ENCODE results near the gene IL1RAPL1.

The IL1RAPL1 gene

DNA sequence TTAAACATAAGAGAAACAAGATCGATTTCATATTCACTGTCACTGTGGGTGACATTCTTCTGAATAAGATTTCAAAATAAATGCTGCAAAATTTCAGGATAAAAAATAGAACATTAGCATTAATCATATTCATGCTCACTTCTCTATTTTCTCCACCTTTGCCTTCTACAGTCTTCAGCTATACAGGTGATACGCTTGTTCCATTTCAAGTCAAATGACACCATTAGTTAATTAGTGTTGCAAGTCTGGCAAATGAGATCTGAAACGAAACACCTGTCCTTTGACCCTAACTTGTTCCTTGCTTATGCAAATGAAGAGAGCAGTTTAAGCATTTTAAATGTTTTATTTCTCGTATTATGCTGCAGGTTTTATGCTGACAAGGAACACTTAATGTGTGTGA lies 960.6 kb downstream of the IL1RAPL1 start:
- DNase-seq: no peak

DNA sequence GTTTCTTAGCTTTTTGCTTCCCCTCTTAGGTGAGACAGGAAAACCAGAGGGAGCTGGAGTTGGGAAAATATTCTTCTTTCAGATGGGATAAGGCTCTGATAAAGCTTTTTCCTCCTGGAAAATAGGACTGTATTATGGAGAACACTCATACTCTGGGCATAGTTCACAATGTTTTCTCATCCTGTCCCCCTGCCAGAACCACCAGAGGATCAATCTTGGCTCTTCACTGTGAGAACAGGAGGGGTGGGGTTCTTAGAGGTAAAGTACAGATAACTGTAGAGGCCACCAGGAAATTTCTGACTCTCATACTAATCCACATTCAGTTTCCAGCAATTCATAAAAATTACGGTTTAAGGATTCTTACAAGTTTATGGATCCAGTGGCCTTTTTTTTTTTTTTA lies 966.3 kb downstream of the IL1RAPL1 start:
- no peak for DNase-seq

DNA sequence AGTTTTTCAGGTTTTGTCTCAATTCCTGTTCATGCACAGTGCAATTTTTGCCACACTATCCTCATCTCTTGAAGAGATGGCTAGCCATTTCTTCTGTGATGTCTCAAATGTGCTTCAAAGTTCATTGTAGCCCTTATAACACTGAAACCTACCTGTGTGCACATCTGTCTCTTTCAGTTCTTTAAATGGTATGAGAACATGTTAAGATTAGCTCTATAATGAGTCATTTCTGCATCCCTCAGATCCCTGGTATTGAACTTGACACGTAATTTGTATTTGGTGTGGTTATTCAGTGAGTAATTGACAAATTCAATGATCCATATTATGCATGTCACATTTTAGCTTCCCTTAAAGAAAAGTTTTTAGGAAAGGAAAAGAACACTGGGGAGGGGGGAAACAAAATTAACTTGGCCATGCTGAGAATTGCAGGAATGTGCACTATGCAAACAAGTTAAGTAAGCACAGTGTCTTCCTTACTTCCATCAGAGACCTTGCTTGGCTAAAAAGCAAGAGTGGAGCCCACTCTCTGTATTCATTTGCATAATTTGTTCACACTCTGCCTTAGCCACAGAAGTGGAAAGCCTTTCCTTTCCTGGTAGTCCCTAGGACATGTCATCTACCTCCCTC lies 968.3 kb downstream of the IL1RAPL1 start:
- no peak for DNase-seq

DNA sequence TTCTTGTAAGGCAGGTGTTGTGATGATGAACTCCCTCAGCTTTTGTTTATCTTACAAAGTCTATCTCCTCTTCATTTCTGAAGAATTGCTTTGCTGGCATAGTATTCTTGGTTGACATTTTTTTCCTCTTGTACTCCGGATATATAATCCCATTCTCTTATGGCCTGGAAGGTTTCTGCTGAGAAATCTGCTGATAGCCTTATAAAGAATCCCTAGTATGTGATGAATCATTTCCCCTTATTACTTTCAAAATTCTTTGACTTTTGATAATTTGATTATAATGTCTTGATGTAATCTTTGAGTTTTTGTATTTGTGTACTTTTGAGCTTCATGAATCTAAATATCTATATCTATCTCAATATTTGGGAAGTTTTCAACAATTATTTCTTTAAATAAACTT lies 972.8 kb downstream of the IL1RAPL1 start:
- no peak for DNase-seq

DNA sequence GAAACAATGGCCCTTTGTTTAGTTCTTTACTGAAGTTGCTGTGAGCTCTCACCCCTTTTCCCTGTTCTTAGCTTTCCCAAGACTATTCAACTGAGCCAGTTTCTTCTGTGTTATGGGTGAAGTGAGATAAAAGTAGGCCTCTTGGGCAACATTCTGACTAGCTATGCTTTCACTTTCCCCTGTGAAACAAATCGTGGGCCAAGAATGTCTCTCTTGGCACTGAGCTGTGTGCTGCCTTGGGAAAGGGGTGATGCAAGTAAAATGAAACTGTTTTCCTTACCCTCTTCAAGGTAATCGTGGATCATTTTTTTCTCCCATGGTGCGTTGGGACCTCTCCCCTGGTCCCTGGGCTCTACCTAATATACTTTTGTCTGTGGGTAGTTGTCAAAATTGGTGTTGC lies 974.2 kb downstream of the IL1RAPL1 start:
- DNase-seq: no peak

DNA sequence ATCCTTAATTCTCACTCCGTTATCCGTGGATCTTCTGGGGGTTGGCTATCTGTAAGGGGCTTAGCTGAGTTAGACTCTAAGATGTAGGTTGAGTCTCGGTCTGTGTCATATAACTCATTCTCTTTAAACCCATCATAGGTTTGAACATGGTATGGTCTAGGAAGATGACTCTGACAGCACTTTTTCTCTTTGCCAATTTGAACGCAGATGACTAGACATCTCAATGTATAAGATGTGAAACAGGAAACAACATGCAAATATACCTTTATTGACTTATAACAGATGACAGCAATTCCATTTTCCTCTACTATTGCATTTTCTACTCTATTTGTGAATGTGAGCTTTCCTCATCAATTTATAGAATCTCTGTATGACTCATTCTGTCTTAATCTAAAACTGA lies 993.3 kb downstream of the IL1RAPL1 start:
- DNase-seq: no peak

DNA sequence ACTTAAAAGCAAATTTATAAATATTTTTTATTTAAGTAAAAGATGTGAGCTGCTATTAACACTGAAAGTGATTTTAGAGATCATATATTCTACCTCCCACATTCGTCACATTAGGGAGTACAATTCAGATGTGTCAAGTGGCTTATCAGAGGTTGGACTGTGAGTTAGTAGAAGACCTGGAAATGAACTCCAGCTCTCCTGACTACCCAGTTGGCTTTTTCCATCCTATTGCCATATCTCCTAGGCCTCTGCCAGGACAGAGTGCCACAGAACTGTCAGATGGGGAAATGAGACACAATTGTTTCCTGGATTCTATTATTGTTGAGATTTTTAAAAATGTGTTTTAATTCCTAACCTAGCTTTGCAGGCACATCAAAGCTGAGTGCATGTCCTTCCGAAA lies 994.0 kb downstream of the IL1RAPL1 start:
- DNase-seq: no peak

DNA sequence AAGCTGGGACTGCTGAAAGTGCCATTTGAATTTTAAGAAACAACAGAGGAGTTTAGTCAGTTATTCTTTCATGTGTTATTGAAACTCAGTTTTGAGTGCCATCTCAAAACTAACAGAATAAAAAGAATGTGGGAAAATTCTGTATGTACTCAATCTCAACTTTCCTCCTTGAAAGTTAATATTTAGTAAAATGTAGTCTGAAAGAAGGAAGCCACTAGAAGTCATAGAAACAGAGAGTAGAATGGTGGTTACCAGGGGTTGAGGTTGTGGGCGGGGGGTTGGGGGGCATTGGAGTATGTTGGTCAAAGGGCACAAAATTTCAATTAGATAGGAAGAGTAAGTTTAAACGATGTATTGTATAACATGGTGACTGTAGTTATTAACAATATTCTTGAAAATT lies 999.9 kb downstream of the IL1RAPL1 start:
- no peak for DNase-seq

DNA sequence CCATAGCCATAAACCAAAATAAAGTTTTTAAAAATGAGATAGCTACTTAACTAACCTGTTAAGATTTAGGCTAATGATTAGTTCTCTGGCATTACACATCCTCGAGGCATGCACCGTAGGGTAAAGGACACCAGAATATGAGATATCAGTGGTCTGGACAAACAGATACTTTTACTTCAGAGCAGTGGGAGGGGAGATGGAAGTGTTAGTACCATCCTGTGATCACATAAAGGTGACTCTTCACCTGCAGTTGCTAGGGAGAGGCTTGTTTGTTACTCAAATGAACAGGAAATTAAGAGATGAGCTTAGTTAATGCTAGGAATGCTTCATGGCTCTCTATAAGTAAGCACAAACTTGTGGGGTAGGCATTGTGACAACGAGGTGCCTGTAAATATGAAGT lies 1003.7 kb downstream of the IL1RAPL1 start:
- DNase-seq: no peak

DNA sequence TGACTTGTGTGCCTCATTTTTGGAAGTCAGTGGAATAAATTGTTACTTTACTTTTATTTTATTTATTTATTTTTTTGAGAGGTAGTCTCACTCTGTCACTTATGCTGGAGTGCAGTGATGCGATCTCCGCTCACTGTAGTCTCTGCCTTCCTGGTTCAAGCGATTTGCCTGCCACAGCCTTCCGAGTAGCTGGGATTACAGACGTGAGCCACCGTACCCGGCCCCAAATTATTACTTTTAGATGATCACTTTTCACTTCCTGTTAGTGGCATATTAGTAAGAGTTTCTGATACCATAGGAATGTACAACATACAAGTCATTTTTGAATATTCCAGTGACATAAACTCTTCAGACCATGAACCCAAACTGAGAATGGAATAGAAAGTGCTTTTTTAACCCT lies 1017.1 kb downstream of the IL1RAPL1 start:
- no peak for DNase-seq

DNA sequence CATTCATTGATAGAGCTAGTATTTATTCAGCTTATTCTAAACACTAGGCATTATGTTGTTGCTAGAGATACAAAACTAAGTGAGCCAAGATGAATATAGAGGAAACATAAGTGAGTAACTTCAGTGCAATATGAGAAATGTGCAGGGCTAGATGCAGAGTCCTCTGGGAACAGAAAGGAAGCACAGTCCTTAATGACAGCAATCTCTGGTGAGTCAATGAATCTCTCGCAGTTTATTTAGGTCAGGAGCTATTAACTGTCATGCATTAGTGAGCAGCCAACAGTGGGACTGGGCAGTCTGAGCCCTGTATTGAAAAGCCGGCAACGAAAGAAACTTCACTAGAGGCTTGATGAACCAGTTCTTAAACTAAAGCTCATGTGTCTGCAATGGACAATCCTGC lies 1030.0 kb downstream of the IL1RAPL1 start:
- no peak for DNase-seq

DNA sequence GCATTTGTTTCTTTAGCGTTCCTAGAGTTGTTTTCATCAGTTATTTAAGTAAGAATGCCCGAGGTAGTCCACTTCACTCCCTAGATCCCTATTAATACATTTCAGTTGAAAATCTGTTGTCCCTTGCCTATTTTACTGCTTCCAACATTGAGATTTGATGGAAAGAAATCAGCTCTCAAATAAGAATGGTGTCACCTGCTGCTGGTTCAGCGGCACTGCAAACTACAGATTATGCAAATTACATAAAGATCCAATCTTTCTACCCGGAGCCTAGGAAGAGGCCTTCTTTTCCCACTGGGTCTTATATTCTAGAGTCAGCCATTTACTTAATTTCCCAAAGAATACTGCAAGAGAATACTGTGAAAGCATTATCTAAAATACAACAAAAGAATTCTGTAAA lies 1030.5 kb downstream of the IL1RAPL1 start:
- no peak for DNase-seq

DNA sequence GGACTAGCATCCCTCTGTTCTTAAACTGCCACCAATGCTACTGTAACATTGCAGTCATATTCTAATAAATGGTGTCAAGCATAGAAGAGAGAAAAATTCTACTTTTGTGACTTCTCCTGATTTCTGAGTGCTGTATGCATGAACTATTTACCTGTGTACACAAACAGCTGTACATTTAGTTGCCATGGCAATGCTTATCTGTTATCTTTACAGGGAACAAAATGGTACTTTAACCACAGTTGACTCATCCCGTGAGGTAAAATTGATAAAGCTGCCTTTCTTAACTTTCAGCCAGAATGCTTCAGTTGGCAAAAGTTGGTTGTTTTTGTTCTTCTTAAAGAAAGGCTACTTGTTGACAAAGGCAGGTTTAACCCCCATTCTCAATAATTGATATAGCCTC lies 1040.6 kb downstream of the IL1RAPL1 start:
- DNase-seq: no peak

DNA sequence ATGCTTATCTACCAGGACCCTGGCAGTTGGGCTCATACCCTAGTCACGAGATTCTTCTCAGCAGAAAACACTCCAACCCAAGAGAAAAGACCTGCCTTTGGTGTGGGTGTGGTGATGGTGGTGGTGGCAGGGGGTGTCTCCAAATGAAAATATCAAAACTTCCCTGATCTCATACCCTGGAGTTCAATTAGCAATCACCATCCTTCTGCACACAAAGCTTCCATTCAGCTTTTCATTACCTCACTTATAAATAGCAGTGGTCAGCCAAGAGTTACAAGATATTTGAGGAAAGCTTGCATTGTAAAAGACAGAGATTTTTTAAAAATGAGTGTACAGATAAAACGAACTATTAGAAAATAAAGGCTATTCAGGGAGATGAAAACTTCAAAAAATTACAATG lies 1047.3 kb downstream of the IL1RAPL1 start:
- no peak for DNase-seq

DNA sequence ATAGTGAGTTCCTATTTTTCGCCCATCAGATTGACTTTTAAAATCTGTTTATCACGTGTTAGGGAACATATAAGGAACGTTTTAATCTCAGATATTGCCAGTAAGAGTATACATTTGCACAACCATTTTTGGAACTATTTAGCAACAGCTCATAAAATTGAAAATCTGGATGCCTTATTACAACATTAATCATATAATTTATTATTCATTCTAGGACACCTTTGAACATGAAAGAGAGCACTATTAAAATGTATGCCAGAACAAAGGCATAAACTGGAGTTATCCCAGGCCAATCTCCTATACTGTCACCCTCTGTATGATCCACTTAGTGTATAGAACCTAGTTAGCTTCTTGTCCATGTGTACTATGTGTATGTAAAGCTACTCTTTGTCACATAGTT lies 1049.1 kb downstream of the IL1RAPL1 start:
- no peak for DNase-seq

DNA sequence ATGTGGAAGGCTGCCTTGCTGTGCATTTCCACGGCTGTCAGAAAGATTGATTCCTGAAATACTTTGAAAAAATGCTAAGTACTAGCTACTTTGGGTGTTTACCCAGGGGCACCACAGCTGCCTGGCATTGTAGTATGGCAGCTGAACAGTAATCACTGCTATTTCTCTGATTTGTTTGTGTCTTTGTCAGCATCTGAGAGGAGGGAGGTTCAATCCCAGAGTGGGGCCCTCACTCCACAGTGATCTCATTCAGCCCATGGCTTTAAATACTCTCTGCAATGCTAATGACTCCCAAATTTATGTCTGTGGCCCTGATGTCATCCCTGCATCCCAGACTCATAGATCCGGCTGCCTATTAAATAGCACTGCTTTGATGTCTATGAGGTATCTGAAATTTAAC lies 1052.9 kb downstream of the IL1RAPL1 start:
- DNase-seq: no peak

DNA sequence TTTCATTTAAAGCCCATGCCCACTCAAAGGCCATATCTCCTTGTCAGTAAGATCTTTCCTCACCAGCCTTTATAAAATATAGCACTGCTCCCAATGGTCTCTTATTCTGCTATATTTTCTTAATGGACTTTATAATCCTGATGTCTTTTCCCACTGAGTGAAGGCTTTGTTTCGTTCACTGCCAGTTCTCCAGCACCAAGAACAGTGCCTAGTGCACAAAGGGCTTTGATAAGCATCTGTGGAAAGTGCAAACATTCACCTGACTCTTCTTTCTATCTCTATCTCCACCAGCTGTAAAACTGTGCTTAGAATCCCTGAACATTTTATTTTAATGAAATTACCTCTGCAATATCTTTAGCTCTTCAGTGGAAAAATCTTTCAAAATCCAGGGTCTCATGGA lies 1054.2 kb downstream of the IL1RAPL1 start:
- DNase-seq: no peak

DNA sequence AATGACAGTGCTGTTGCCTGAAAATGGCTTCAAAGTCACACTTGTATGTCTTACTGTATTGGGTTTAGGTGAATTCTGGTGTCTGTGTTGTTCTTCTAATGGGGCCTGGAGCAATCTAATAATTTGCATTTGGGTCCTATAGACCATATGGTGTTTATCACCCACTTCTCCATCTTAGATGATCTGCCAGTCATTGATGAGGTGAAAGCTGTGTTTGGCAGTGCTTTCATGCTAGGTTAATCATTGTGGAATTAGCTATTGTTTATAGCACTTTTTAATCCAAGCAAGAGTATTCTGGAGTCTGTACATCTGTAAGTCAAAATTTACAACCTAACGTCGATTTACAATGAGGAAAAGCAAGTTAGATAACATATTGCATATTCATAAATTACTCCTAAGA lies 1055.9 kb downstream of the IL1RAPL1 start:
- DNase-seq: no peak

DNA sequence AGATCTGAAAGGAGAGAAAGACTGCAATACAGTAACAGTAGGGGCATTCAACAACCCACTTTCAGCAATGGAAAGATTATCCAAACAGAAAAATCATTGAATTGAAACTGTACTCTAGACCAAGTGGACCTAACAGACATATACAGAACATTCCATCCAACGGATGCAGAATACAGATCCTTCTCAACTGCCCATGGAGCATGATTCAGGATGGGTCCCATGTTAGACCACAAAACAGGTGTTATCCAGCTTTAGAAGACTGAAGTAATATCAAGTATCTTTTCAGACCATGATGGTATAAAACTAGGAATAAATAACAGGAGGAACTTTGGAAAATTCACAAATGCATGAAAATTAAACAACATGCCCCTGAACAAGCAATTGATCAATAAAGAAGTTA lies 1060.9 kb downstream of the IL1RAPL1 start:
- DNase-seq: no peak

DNA sequence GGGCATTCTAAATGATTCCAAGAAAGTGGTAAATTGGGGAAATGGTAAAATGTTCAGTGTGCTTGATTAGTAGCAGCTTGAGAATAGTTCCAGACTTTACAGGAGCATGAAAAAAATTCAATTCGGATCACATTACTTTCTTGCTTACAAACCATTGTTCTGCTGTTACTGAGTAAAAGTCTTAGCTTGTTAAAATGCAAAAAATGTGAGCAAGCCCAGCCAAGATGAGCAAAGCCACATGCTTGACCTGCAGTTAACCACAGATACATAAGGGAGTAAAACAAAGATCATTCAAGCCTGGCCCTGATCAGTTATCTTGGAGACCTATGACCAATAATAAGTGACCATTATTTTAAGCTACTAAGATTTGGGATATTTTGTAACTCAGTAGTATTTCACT lies 1065.2 kb downstream of the IL1RAPL1 start:
- no peak for DNase-seq

DNA sequence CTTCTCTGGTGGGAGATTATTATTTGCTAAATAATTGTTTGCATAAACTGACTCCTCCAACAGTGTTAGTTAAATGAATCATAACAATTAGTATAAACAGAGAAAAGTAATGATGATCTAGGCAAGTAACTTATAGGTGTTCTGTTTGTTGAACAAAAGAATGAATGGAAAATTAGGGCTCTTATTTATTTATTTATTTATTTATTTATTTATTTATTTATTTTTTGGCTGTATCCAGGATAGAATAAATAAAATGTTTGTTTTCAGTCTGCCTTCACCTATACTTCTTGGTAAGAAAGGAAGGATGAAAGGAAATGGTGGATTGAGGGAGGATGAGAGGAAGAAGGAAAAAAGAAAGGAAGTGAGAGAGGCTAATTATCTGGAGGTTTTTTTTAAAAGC lies 1066.5 kb downstream of the IL1RAPL1 start:
- no peak for DNase-seq

DNA sequence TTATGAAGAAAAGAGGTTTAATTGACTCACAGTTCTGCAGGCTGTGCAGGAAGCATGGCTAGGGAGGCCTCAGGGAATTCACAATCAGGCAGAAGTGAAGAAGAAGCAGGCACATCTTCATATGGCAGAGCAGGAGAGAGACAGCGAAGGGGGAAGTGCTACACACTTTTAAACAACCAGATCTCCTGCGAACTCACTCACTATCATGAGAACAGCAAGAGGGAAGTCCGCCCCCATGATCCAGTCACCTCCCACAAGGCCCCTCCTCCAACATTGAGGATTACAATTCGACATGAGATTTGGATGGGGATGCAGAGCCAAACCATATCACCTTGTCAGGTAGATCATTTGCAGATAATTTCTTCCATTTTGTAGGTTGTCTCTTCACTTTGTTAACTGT lies 1072.7 kb downstream of the IL1RAPL1 start:
- DNase-seq: no peak

DNA sequence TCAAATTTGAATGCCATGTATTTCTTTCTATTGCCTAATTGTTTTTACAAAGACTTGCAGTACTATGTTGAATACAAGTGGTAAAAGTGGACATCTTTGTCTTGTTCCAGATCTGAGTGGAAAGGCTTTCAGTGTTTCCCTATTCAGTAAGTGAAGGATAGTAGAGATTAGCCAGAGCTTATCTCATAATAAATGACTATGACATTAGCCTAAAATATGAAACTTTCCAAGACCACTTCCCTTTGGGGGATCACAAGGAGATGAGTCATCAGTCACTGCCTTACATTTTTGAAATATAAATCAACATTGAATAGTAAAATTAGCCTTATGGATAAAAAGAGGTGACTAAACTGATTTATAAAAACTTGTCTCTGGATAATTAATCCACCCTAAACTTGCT lies 1074.0 kb downstream of the IL1RAPL1 start:
- no peak for DNase-seq

DNA sequence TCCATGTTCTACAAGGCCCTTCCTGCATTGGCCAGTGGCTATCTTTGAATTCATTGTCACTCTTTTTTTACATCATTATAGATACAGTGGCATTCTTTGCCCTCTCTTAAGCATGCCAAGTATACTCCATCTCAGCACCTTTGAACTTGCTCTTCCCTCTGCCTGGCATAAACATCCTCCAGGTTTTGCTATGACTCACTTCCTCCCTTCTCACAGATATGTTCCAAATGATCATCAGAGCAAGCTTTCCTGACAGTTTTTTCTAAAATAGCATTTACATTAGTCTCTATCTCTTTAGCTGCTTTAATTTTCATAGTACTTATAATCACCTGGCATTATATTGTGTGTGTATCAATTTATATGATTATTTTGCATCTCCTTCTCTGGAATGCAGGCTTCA lies 1074.9 kb downstream of the IL1RAPL1 start:
- DNase-seq: no peak

DNA sequence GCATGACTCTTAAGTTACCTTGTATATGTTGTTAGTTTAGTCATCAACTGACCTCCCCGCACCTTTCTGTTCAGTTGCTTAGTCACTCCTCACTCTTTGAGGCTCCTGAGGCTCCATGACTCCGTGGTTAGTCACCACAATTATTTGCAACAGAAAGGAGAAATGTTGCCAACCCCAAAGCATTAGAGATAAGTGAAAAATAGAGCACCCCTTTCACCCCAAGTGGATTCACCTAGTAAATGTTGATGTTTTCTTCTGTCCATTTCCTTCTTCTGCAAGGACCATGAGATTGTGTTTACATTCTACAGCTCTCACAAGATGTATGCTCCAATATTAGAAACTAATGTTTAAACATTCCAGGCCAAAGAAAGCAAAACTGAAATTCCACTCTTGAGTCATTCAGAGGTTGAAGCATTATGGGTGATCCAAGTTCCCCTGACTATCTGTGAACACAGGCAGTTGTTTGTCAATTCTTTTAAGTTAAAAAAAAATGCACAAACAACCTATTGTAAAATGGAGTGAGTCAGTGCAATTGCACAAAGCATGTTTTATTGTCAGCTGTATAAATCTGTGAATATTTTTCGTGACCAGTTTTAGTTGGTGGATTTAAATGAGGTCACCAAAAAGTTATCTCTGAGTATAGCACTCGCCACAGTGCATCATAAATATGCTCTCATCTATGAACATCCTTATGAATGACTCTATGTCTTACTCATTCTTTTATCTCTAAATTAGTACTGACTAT lies 1075.7 kb downstream of the IL1RAPL1 start:
- DNase-seq: no peak

All from femur (tissue), 1 donor.